D721Med (cell line): ENCODE measurements around the gene DYSF.

ENCODE experiments used
- DNase-seq: peaks from one replicate; pipeline ENCODE4 v3.0.0; 2011; ENCODE audit warnings: low spot score; ENCODE audit not compliant: insufficient read length
- FAIRE-seq: peaks from 2 replicates; lab custom pipeline; 2011; peaks lifted over from hg19 to GRCh38; lab: Jason Lieb, UNC
- TF ChIP-seq, protein P1 (sequence below): IDR thresholded peaks from 2 replicates; pipeline ENCODE4 v1.5.1; 2012; ENCODE audit warnings: mild to moderate bottlenecking, control low read depth; ENCODE audit not compliant: insufficient read depth; ENCODE audit errors: missing control alignments

Gene DYSF

DNA sequence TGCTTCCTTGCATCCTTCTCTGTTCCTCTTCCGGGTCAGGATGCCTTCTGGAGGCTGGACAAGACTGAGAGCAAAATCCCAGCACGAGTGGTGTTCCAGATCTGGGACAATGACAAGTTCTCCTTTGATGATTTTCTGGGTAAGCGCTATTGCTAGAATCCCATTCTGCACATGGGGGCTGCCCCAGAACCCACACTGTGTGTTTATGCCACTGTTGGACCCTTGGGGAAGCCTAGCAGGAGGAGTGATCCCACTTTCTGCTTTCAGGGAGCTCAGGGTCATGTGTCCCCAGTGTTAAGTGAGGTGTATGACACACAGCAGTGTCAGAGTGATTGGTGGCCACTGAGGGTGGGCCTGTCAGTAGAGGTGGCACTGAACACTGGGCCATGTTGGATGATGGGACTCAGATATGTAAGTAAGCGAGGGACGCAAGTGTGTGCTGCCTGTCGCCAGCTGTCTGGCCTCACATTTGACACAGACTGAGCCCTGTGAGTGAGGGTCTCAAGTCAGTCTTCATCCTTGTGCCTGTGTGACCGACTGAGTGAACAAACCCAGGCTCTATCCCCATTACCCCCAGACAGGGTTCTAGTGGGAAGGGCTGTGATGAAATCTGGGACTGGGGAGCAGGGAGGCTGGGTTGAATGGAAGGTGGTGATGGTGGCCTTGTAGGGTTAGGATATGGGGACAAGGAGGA is 220.9 kb downstream of the DYSF start:
- FAIRE-seq = no peak
- TF ChIP-seq, protein P1, sequence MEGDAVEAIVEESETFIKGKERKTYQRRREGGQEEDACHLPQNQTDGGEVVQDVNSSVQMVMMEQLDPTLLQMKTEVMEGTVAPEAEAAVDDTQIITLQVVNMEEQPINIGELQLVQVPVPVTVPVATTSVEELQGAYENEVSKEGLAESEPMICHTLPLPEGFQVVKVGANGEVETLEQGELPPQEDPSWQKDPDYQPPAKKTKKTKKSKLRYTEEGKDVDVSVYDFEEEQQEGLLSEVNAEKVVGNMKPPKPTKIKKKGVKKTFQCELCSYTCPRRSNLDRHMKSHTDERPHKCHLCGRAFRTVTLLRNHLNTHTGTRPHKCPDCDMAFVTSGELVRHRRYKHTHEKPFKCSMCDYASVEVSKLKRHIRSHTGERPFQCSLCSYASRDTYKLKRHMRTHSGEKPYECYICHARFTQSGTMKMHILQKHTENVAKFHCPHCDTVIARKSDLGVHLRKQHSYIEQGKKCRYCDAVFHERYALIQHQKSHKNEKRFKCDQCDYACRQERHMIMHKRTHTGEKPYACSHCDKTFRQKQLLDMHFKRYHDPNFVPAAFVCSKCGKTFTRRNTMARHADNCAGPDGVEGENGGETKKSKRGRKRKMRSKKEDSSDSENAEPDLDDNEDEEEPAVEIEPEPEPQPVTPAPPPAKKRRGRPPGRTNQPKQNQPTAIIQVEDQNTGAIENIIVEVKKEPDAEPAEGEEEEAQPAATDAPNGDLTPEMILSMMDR = no peak
- no peak for DNase-seq

DNA sequence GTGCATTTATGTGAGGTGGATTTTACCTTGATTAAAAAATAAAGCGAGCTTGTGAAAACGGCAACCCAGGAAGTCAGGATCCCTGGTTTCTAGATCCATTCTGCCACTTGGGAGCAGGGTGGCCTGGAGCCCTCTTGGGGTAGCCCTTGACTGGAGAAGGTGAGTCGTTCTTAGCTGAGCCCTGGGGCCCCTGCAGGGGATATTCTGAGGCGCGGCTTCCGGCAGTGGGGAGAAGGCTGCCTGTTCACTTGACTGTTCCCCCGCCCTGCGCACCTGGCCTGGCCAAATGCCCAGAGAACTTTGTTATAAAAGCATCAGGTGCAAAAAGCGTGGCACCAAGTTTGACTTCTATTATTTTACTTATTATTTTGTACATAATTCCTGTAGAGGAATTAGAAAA is 221.9 kb downstream of the DYSF start:
- DNase-seq (no peak), FAIRE-seq (no peak)
- TF ChIP-seq, protein P1 = no peak

DNA sequence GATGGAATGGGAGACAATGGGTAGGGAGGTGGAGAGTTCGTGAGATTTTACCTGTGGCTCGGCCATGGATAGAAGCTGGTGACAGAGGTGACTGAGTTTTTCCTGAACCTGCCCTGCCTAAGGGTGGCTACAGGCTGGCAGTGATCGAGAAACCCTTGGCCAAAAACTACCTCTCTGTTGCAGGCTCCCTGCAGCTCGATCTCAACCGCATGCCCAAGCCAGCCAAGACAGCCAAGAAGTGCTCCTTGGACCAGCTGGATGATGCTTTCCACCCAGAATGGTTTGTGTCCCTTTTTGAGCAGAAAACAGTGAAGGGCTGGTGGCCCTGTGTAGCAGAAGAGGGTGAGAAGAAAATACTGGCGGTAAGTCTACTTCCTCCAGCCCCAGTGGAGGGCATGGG is 225.5 kb downstream of the DYSF start:
- FAIRE-seq (no peak), DNase-seq (no peak)
- TF ChIP-seq, protein P1 = no peak

DNA sequence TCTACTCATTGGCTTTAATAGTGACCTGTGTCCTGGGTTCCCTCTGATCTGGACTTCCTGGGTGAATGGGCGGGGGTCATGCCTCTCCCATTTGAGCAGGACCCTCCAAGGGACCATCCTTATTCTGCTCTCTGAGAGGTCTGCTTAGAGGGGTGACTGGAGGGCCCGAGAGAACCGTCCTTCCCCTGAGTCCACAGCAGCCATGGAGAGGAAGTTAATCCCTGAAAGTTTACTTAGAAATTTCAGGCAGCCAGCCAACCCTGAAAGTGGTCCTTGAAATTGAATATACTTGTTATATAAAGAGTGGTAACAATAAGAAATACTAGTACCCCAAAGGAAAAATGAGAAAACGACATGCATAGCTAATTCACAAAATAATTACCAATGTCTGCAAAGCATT is 226.1 kb downstream of the DYSF start:
- TF ChIP-seq, protein P1 = no peak
- no peak for FAIRE-seq
- no peak for DNase-seq

DNA sequence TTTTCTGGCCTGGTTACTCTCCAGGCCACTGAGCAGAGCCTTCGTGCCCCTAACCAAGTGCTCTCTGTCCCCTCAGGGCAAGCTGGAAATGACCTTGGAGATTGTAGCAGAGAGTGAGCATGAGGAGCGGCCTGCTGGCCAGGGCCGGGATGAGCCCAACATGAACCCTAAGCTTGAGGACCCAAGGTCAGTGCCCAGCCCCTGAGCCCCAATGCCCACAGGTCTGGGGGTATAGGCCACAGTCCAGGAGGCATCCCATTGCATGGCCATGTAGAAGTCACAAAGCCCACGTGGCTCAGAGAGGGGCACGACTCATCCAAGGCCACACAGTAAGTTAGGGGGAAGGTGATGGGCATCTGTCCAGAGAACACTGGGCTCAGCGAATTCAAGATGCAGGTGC is 227.6 kb downstream of the DYSF start:
- DNase-seq (no peak), FAIRE-seq (no peak)
- TF ChIP-seq, protein P1 = no peak

DNA sequence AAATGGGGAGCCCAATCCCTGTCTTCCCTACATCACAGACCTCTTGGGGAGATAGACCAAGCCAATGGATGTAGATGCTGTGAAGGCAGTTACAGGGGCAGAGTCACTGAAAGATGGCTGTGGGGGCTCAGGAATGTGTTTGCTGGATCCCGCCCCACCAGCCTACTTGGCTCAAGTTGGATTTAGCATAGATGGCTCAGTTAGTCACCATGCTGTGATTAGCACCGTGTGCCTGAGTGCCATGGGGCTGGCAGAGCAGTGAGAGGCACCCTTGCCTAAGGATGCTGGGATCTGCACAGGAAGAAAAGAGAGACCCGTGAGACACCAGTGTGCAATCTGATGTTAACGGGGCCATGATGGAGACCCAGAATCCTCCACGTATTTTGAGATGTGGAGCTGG is 228.3 kb downstream of the DYSF start:
- DNase-seq (no peak), FAIRE-seq (no peak)
- TF ChIP-seq, protein P1 = no peak

DNA sequence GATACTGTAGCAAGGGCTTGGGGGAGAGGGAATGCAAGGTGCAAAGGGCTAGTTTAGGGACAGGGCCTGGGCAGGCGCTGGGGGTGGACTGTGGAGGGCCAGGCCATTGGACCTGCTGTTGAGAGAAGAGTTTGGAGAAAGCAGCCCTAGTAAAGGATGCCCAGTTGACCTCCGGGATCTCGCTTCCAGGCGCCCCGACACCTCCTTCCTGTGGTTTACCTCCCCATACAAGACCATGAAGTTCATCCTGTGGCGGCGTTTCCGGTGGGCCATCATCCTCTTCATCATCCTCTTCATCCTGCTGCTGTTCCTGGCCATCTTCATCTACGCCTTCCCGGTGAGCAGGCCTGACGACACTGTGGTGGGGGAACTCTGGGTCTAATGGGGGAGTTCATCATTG is 229.0 kb downstream of the DYSF start:
- TF ChIP-seq, protein P1 = no peak
- FAIRE-seq (no peak), DNase-seq (no peak)
